NB4 (cell line): ENCODE data around the gene ANO1.
A peak's percentile ranks its signal among the peaks of the same experiment; 100 is the strongest.

Source experiments
- DNase-seq: peaks from one replicate; pipeline ENCODE4 v3.0.0; 2010; ENCODE audit warnings: low read depth
- H3K4me3 ChIP-seq: one replicate; pipeline ENCODE4 v1.5.1; 2011; ENCODE audit warnings: mild to moderate bottlenecking, low read depth, low read length, moderate library complexity
- CTCF ChIP-seq: IDR thresholded peaks from one replicate; pipeline ENCODE4 v1.5.1; 2012; ENCODE audit warnings: low read depth, low read length
- MAX ChIP-seq: IDR thresholded peaks from 2 replicates; pipeline ENCODE4 v1.6.1; 2011; ENCODE audit warnings: low read depth, low read length
- MYC ChIP-seq: IDR thresholded peaks from 2 replicates; pipeline ENCODE4 v1.6.1; 2011; ENCODE audit warnings: low read depth, low read length
- POLR2A ChIP-seq: IDR thresholded peaks from 2 replicates; pipeline ENCODE4 v1.6.1; 2011; ENCODE audit warnings: mild to moderate bottlenecking; ENCODE audit not compliant: insufficient read length; ENCODE audit errors: extremely low read depth

The ANO1 gene

GRCh38 chr11:70174547-70175235 lies 96.6 kb downstream of the ANO1 start:
- H3K4me3 ChIP-seq, result no peak overlapping the region
- DNase-seq, result no peak
- TF ChIP-seq MAX (no peak), POLR2A (no peak), MYC (no peak), CTCF (no peak)

GRCh38 chr11:70175236-70175698 lies 97.2 kb downstream of the ANO1 start:
- no peak for DNase-seq
- no peak overlapping the region for H3K4me3 ChIP-seq
- TF ChIP-seq POLR2A (no peak), CTCF (no peak), MAX (no peak), MYC (no peak)

- peak; percentile 57 for DNase-seq
- peak; percentile 78 for TF ChIP-seq CTCF
- no peak for TF ChIP-seq POLR2A
- no peak for TF ChIP-seq MAX
- TF ChIP-seq MYC, result no peak
- H3K4me3 ChIP-seq, result no peak overlapping the region
Observed at GRCh38 chr11:70176940-70177689, 99.0 kb downstream of the ANO1 start.

- no peak for DNase-seq
- TF ChIP-seq CTCF, result no peak
- TF ChIP-seq MYC, result no peak
- TF ChIP-seq POLR2A, result no peak
- TF ChIP-seq MAX, result no peak
- no peak overlapping the region for H3K4me3 ChIP-seq
Observed at GRCh38 chr11:70180906-70181305, 102.8 kb downstream of the ANO1 start.

GRCh38 chr11:70182266-70182665 lies 104.1 kb downstream of the ANO1 start:
- H3K4me3 ChIP-seq, result no peak overlapping the region
- TF ChIP-seq MAX (no peak), POLR2A (no peak), CTCF (no peak), MYC (no peak)
- DNase-seq, result no peak
